Natural killer cell (primary cell): ENCODE measurements around the gene SEC16B. TPM values are rescaled to one million over a fixed set of nuclear protein-coding genes. Genes with fewer than 3 reads are reported as not detected.

Source experiments
- ATAC-seq, 3 donors: fragments of 150-1000 bp in 2 of 3; fragments of 200-7000 bp in 1 of 3; cut with Tn5 transposase; 1 replicate in 1 of 3; 2 replicates in 2 of 3; pipeline ENCODE4 v1.10.0; 2021; ENCODE audit warnings: mild to moderate bottlenecking in 2 of 3, moderate library complexity in 2 of 3
- DNase-seq, 2 donors: peaks; one replicate each; pipeline versions ENCODE4 v3.0.0 to v3.0.0-alpha.2; 2013 to 2021; ENCODE audit warnings: mixed read lengths in 1 of 2
- H3K27ac ChIP-seq: one replicate; pipeline ENCODE4 v1.5.1; 2013; ENCODE audit warnings: mild to moderate bottlenecking, low read length
- H3K27me3 ChIP-seq: one replicate; pipeline ENCODE4 v1.6.1; 2013; ENCODE audit warnings: low read length; ENCODE audit not compliant: control insufficient read depth, insufficient read depth
- H3K36me3 ChIP-seq: one replicate; pipeline ENCODE4 v1.6.1; 2013; ENCODE audit warnings: low read length; ENCODE audit not compliant: control insufficient read depth, insufficient read depth
- H3K4me1 ChIP-seq: one replicate; pipeline ENCODE4 v1.6.1; 2013; ENCODE audit warnings: low read length; ENCODE audit not compliant: control insufficient read depth, insufficient read depth
- H3K4me3 ChIP-seq: one replicate; pipeline ENCODE4 v1.5.1; 2013; ENCODE audit warnings: low read length
- H3K9me3 ChIP-seq: one replicate; pipeline ENCODE4 v1.6.1; 2013; ENCODE audit warnings: low read length; ENCODE audit not compliant: control insufficient read depth, insufficient read depth
- H3K27ac Mint-ChIP-seq, 2 donors: one replicate each; pipeline ENCODE4 v1.8.0; 2022; ENCODE audit warnings: mild to moderate bottlenecking in 2 of 2, mixed read lengths in 2 of 2, moderate library complexity in 1 of 2
- H3K27me3 Mint-ChIP-seq, 2 donors: one replicate each; pipeline ENCODE4 v1.8.0; 2022; ENCODE audit warnings: low read depth in 2 of 2, mixed read lengths in 2 of 2
- H3K36me3 Mint-ChIP-seq: one replicate; pipeline ENCODE4 v1.8.0; 2022; ENCODE audit warnings: mixed read lengths
- H3K4me1 Mint-ChIP-seq, 2 donors: one replicate each; pipeline ENCODE4 v1.8.0; 2022; ENCODE audit warnings: mixed read lengths in 2 of 2
- H3K4me3 Mint-ChIP-seq: one replicate; pipeline ENCODE4 v1.8.0; 2022; ENCODE audit warnings: mild to moderate bottlenecking, moderate library complexity, mixed read lengths
- H3K9me3 Mint-ChIP-seq, 2 donors: one replicate each; pipeline ENCODE4 v1.8.0; 2022; ENCODE audit warnings: mixed read lengths in 2 of 2
- CTCF ChIP-seq: fragments of 200-600 bp; IDR thresholded peaks from one replicate; pipeline ENCODE4 v1.8.0; 2022; ENCODE audit warnings: antibody characterized with exemption
- WGBS: methylation state at CpG from one replicate; pipeline ENCODE4 v1.1.7; 2013; ENCODE audit warnings: missing lambda C conversion rate; ENCODE audit not compliant: insufficient coverage; 5-methylcytosine and 5-hydroxymethylcytosine counted together
- intact Hi-C: fragments of 100-400 bp; cut with micrococcal nuclease; formaldehyde crosslinking; loops from one replicate; pipeline ENCODE4 v1.14.2; 2022
- total RNA-seq, 4 donors: library from RNA; stranded (reverse); fragments of 120-200 nt in 1 of 4; gene quantifications; one replicate each; pipeline versions ENCODE4 v1.2.3 to v1.2.4, GENCODE V29; 2013 to 2022

Gene SEC16B
- under 1 TPM in 1 of 3 donors, not detected in 2; 0.31 TPM for total RNA-seq
- total RNA-seq (2013) = 0.05 TPM

- intact Hi-C loops = no loop called here
- Histone ChIP-seq H3K4me1 (no peaks in the 10 kb centered on the region), H3K27me3 (no peaks in the 10 kb centered on the region), H3K27ac (no peak within 1 kb of the TSS), H3K36me3 (no peaks in the 10 kb centered on the region), H3K9me3 (no peaks in the 10 kb centered on the region), H3K4me3 (no peak within 1 kb of the TSS)
- Mint-ChIP-seq H3K36me3 (no peaks in the 10 kb centered on the region), H3K27me3 (no peaks in the 10 kb centered on the region), H3K27ac (no peak within 1 kb of the TSS), H3K4me3 (no peak within 1 kb of the TSS), H3K4me1 (no peaks in the 10 kb centered on the region), H3K9me3 (peaks cover 7% of the 10 kb centered on the region in 2 donors)
- no peak for DNase-seq
- WGBS = 81% methylated on average over 11 of the region's 12 CpGs
- no peak for TF ChIP-seq CTCF
- no peak for ATAC-seq
These were observed at the start of gene SEC16B for GRCh38 chr1:177969825-177970371. Gene SEC16B, minus strand, starts transcription at chr1:177970058. Its CDS starts 2,077 bp downstream, at chr1:177967981.

GRCh38 chr1:178019622-178020021, 49.8 kb upstream of the SEC16B start:
- H3K4me1 ChIP-seq = no peaks in the 10 kb centered on the region
- Mint-ChIP-seq H3K27ac (no peak overlapping the region), H3K27me3 (no peaks in the 10 kb centered on the region), H3K4me1 (no peaks in the 10 kb centered on the region), H3K9me3 (peaks cover 3 to 14% of the 10 kb centered on the region in 2 donors), H3K36me3 (no peaks in the 10 kb centered on the region), H3K4me3 (no peak overlapping the region)
- no peak overlapping the region for H3K4me3 ChIP-seq
- intact Hi-C loops = no loop called here
- H3K27me3 ChIP-seq = no peaks in the 10 kb centered on the region
- no peak overlapping the region for H3K27ac ChIP-seq
- H3K36me3 ChIP-seq = no peaks in the 10 kb centered on the region
- no peaks in the 10 kb centered on the region for H3K9me3 ChIP-seq
- ATAC-seq (no peak), DNase-seq (no peak)
- TF ChIP-seq CTCF = no peak
- WGBS = 81% methylated on average over 2 of the region's 2 CpGs

GRCh38 chr1:178019208-178019607, 49.4 kb upstream of the SEC16B start:
- H3K36me3 ChIP-seq = no peaks in the 10 kb centered on the region
- H3K4me3 Mint-ChIP-seq = no peak overlapping the region

More at GRCh38 chr1:178019208-178019607, 49.4 kb upstream of the SEC16B start:
- Mint-ChIP-seq H3K27me3 (no peaks in the 10 kb centered on the region), H3K36me3 (no peaks in the 10 kb centered on the region), H3K4me1 (no peaks in the 10 kb centered on the region), H3K9me3 (peaks cover 3 to 13% of the 10 kb centered on the region in 2 donors), H3K27ac (no peak overlapping the region)
- no peak for TF ChIP-seq CTCF
- Histone ChIP-seq H3K27ac (no peak overlapping the region), H3K4me3 (no peak overlapping the region), H3K27me3 (no peaks in the 10 kb centered on the region), H3K4me1 (no peaks in the 10 kb centered on the region), H3K9me3 (no peaks in the 10 kb centered on the region)
- 90% methylated on average over 1 of the region's 1 CpG for WGBS
- ATAC-seq (no peak), DNase-seq (no peak)
- intact Hi-C loops = no loop called here
